Omental fat pad (tissue), 4 donors: ENCODE data around the gene ARHGAP10. TPM values are rescaled to one million over a fixed set of nuclear protein-coding genes. Genes with fewer than 3 reads are reported as not detected.

Experiments
- ATAC-seq: fragments of 150-250 bp; one replicate; pipeline ENCODE4 v1.9.1; 2016; ENCODE audit warnings: mild to moderate bottlenecking, moderate library complexity; ENCODE audit not compliant: low FRiP score
- DNase-seq: peaks from one replicate; pipeline ENCODE4 v3.0.0-alpha.2; 2019; ENCODE audit warnings: low spot score
- total RNA-seq, 4 donors: library from RNA; depleted of rRNA; stranded (reverse); fragments of >200 nt; gene quantifications; one replicate each; pipeline ENCODE4 v1.1.0, GENCODE V29; 2016
- TF ChIP-seq, protein P1 (sequence below), 3 donors: fragments of 450-650 bp; IDR thresholded peaks; one replicate each; pipeline ENCODE4 v1.5.1; 2016 to 2017; ENCODE audit warnings: antibody characterized with exemption in 3 of 3, mild to moderate bottlenecking in 3 of 3, moderate library complexity in 2 of 3

The ARHGAP10 gene
- total RNA-seq, 4 donors from 2014 or later, result 48.7 to 96.2 (median 57.0) TPM

- ATAC-seq, result no peak
- no peak for DNase-seq
- TF ChIP-seq, protein P1, sequence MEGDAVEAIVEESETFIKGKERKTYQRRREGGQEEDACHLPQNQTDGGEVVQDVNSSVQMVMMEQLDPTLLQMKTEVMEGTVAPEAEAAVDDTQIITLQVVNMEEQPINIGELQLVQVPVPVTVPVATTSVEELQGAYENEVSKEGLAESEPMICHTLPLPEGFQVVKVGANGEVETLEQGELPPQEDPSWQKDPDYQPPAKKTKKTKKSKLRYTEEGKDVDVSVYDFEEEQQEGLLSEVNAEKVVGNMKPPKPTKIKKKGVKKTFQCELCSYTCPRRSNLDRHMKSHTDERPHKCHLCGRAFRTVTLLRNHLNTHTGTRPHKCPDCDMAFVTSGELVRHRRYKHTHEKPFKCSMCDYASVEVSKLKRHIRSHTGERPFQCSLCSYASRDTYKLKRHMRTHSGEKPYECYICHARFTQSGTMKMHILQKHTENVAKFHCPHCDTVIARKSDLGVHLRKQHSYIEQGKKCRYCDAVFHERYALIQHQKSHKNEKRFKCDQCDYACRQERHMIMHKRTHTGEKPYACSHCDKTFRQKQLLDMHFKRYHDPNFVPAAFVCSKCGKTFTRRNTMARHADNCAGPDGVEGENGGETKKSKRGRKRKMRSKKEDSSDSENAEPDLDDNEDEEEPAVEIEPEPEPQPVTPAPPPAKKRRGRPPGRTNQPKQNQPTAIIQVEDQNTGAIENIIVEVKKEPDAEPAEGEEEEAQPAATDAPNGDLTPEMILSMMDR (IDR thresholded peaks at IDR 0.05), result no peak
These were observed 68.2 kb downstream of the ARHGAP10 start for GRCh38 chr4:147799986-147800555.

DNA sequence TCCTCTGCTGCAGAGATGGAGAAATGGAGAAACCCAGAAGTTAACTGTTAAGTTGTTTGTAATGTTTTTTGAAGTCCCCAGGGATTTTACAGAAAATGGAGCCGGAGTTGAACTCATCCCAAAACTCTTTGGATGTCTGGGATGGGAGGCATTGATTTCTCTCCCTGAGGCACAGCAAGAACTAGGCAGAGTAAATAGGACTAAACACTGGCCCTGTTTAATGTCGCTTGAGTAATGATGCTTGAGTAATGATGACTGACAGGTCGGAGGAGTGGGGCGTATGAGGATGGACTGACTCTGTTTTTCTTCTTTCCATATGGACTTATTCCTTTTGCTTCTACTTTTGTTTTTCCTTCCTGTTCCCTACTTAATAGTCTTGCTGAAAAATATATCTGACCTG, 69.9 kb downstream of the ARHGAP10 start:
- DNase-seq (no peak), ATAC-seq (no peak)
- TF ChIP-seq, protein P1 (IDR thresholded peaks at IDR 0.05), result no peak

DNA sequence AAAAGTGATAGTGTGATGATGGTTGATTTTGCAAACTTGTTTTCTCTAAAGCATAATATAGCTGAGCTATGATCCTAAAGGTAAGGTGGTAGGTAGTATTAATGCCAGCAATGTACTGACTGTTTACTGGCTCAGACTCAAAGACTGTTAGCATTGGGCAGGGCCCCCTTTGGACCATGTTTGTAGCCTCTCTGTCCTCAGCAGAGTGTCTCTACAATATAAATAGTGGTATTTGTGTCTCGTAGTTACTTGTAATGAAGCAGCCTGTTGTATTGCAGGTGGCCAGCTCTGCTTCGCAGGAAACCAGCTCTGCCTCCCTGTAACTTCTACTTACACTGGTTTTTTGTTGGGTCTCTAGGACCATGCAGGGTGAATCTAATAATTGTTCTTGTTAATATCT, 70.5 kb downstream of the ARHGAP10 start:
- TF ChIP-seq, protein P1 (IDR thresholded peaks at IDR 0.05), result no peak
- DNase-seq, result no peak
- no peak for ATAC-seq

GRCh38 chr4:147805946-147806345, 74.1 kb downstream of the ARHGAP10 start:
- DNase-seq (no peak), ATAC-seq (no peak)
- TF ChIP-seq, protein P1 (IDR thresholded peaks at IDR 0.05), result no peak

GRCh38 chr4:147808447-147808846, 76.6 kb downstream of the ARHGAP10 start:
- DNase-seq (no peak), ATAC-seq (peak; percentile 62)
- TF ChIP-seq, protein P1 (IDR thresholded peaks at IDR 0.05), result no peak

- TF ChIP-seq, protein P1 (IDR thresholded peaks at IDR 0.05), result no peak
- DNase-seq (no peak), ATAC-seq (no peak)
These were observed 77.3 kb downstream of the ARHGAP10 start for GRCh38 chr4:147809211-147809610.

GRCh38 chr4:147811878-147812277, 80.0 kb downstream of the ARHGAP10 start:
- TF ChIP-seq, protein P1 (IDR thresholded peaks at IDR 0.05), result no peak
- ATAC-seq, result no peak
- no peak for DNase-seq
